HG03469 (cell line): Measurements from ENCODE around the gene SDK1.
"Not testable (repeated sequence)": the region's sequence is repeated elsewhere in the genome, so short reads cannot be mapped to it uniquely, and the experiment has no call there.

Experiments
- ATAC-seq: cut with Tn5 transposase; IDR thresholded peaks from one replicate; pipeline ENCODE4 v1.9.1; 2021; ENCODE audit warnings: mild to moderate bottlenecking, moderate library complexity, moderate number of reproducible peaks; ENCODE audit not compliant: unreplicated experiment

SDK1 gene

GRCh38 chr7:4245135-4245865 lies 944.2 kb downstream of the SDK1 start:
- no peak for ATAC-seq

DNA sequence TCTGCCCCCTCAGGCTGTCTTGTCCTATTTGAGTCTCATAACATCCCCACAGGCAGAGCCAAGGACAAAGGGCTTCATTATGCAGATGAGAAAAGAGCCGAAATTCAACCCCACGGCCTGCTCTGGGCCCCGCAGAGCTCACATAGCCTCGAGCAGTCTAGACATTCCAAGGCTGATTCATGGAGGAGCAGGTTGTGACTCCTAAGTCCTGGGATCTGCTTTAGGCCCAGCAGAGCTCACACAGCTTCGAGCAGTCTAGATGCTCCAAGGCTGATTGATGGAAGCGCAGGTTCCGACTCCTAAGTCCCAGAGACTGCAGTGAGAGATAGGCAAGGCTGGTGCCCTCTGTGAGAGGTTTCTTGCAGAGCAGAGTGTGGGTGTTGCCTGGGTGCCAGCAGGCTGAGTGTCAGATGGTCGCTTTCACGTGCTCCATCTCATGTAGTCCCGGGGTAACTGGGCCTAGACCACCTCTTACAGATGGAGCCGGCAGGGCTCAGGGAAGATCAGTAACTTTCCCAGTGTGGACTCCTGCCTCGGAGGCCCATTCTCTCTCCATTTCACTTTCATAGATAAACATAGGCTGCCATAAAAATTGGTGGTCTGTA lies 944.9 kb downstream of the SDK1 start:
- ATAC-seq: no peak

GRCh38 chr7:4246536-4246935 lies 945.5 kb downstream of the SDK1 start:
- no peak for ATAC-seq

GRCh38 chr7:4247106-4247876 lies 946.2 kb downstream of the SDK1 start:
- ATAC-seq: no peak

DNA sequence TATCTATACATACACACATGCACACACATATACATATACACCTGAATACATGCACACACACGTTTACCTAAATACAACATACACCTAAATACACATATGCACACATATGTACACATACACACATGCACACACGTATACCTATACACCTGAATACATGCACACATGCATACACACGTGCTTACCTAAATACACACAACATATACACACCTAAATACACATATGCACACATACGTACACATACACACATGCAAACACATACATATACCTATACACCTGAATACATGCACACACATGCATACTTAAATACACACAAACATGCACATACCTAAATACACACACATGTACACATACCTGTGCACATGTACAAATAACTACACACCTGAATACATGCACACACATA lies 947.2 kb downstream of the SDK1 start:
- ATAC-seq: no peak

GRCh38 chr7:4249241-4249640 lies 948.2 kb downstream of the SDK1 start:
- no peak for ATAC-seq

DNA sequence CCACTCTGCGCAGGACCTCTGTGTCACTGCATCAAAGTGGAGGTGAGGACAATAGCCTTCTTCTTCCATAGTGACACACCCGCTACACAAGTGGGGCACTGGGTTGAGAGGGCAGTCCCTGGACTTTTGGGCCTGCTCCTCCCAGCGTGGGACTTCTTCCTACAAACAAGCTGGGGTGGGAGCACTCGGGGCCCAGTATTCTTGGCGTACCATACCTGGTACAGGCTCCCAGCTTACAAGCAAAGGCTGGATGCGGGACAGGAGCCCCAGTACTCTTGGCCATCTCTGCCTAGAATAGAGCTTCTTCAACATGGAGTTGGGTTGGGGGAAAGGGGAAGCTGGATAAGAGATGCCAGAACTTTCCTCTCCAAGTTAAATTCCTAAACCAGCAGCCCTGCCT lies 954.3 kb downstream of the SDK1 start:
- ATAC-seq: no peak

GRCh38 chr7:4256286-4256685 lies 955.2 kb downstream of the SDK1 start:
- ATAC-seq: no peak

- ATAC-seq: no peak
Measured at GRCh38 chr7:4257146-4258111, 956.4 kb downstream of the SDK1 start.

- not testable (repeated sequence) for ATAC-seq
Measured at GRCh38 chr7:4260116-4260515, 959.1 kb downstream of the SDK1 start.

DNA sequence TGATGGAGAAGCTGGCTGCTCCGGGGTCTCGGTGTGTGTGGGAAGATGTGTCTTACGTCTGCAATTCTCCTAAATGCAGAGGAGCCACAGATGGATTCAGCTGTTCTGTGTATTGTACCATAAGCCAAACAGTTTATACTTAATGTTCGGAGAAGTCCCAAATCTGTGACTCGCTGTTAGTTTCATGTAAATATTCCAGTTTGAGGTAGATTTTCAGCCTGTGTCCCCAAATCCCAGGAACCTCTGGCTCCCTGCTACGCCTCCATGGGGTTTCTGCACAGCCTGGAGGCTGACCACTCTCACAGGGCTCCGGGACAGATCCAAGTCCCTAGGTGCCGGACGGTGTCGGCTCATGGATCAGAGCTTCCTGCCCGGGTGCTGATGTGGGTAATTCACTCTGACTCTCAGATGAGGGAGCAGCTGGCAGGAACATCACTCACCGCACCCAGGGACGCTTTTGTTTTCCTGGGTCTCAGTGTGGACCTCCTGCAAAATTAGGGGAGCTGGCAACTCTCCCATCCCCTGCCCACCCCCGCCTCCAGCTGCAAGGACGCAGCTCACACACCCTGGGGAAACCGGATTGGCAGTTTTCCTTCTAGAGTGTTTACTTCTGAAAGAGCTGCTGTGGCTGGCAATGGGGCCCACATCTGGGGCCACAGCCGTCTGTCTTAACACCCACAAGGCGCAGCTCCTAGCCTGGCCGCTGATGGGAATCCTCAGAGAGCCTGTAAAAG lies 960.0 kb downstream of the SDK1 start:
- ATAC-seq: no peak

GRCh38 chr7:4261601-4261960 lies 960.5 kb downstream of the SDK1 start:
- no peak for ATAC-seq

- not testable (repeated sequence) for ATAC-seq
Measured at GRCh38 chr7:4264206-4264605, 963.2 kb downstream of the SDK1 start.

- no peak for ATAC-seq
Measured at GRCh38 chr7:4265066-4265465, 964.0 kb downstream of the SDK1 start.

GRCh38 chr7:4265676-4266075 lies 964.6 kb downstream of the SDK1 start:
- no peak for ATAC-seq

DNA sequence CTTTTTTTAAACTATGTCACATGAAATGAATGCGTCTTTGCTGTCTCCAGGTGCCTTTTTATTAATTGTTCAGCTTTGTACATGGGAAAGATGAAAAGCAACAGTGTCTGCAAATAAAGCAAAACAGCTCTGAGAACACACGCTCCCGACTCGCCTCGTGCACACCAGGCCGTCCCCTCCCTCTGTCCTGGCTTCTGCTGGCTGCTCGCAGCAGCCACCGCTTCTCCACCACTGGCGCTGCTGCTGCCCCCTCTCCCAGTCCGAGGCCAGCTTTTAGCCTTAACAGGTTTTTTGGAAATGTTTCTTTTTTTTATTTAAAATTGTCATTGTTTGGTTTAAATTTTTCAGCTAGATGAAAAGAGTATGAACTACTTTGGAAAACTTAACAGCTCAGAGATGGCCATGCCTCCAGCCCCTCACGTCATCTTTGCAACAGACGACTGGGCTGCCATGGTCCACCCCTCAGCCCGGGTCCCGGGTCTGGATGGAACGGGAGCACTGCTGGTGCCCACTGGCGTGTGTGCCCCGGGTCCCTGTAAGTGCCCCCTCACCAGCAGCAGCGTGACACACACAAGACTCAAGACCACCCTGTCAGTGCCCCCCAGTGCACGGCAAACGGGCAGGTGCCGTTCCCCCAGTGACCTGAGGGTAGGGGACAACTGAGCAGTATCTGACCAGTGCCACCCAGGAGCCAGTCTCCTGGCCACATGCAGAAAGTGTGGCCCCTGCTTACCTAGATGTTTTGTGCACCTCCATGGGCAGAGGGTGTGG lies 965.4 kb downstream of the SDK1 start:
- no peak for ATAC-seq

- no peak for ATAC-seq
Measured at GRCh38 chr7:4267341-4268039, 966.4 kb downstream of the SDK1 start.

DNA sequence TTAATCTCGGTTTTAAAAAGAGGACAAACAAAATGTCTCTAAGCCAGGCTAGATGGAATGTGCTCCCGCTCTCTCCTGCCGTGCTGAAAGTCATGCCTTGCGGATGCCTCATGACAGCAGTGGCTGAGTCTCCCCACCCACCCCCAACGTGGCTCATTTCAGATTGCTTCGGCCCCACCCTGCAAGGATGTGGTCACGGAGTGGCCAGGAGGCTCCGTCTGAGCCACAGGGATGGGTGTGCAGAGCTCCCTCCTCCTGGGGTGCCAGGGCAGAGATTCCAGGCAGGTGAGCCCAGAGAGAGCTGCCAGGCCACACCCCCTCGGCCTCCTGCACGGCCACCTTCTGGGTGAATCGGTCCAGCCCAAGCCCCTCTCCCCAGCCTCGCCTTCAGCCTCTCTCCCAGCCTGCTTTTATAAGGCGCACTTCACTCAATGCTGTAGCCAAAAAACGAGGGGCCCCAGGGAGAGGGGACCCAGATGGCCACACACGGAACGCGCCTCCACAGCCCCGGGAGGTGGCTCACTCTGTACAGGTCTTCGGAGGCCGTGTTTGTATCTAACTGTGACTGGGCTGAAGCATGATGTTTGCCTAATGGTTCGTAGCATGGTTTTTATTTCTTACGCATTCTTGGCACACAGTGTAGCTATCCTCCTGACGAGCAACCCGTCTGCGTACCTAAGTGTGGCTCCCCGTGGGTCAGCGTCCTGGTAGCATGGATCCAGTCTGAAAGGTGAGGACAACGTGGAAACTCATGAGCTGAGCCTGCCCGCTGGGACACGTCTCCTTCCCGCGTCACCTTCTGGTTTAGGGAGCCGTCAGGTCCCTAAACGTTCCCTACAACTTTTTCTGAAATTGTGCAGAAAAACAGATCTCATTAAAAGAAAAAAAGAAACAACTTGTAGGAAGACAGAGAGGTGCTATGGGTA lies 967.3 kb downstream of the SDK1 start:
- no peak for ATAC-seq
